NCI-H524 (cell line): ENCODE results near the gene DBR1.

ENCODE experiments used
- DNase-seq, 2 experiments: peaks; one replicate each; lab custom pipeline; 2025; lab: John Stamatoyannopoulos, UW

Gene DBR1

GRCh38 chr3:138174421-138175131 lies at the start of gene DBR1:
Gene DBR1, minus strand, starts transcription at chr3:138174921. Its CDS starts 126 bp downstream, at chr3:138174795.
- peak; percentile 70 to 89 for DNase-seq

DNA sequence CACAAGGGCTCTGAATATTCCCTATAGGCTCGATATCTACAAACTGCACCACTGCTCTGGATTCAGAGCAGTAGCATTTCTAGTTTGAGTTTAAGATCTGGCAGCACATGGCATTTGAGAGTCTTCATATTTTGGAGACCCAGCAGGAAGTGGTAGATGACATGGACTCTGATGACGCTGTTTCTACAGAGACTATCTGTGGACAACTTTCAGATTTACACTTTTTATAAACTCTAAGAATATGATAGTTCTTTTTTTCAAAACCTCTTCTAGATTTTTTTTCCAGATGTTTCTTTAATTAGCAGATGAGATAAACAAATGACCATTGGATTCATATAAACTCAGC lies 48.2 kb upstream of the DBR1 start:
- no peak for DNase-seq

DNA sequence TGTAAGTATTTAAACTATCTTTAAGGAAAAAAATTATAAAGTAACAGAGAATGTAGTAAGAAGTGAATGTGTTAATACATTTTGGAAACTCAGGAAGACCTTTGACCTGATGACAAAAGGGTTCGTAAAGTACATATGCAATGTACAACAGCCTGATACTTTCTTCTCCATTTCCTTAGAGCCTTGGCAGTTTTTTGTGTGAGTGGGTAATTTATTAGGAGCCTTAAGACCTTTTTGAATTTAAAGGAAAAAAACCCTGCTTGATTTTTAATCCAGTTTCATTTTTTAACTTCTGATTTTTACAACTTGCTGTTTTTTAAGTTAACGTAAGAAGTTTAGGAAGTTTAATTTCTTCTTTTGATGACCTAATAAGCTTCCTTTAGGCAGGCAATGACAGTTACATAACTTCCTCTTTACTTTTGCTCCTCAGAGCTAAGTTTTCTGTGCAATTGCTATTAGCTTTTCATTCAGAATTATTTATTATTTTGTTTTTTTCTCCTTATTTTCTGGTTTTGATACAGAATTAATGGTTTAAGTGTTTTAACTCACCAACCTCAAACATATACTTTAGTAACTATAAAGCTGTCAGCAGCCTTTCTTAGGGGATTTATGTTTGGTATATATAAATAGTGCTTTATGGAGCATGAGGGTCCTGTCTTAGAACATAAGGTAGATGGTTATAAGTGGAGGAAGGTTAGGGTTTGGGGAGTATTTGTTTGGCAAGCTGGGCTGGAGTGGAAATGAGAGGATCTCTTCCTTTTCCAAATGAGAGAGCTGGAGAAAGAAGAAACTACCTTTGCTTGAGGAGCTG lies 47.6 kb upstream of the DBR1 start:
- DNase-seq = no peak

GRCh38 chr3:138220788-138221187 lies 46.1 kb upstream of the DBR1 start:
- no peak for DNase-seq

GRCh38 chr3:138220242-138220641 lies 45.5 kb upstream of the DBR1 start:
- DNase-seq = no peak

GRCh38 chr3:138219255-138219654 lies 44.5 kb upstream of the DBR1 start:
- DNase-seq = no peak

GRCh38 chr3:138213398-138214085 lies 38.8 kb upstream of the DBR1 start:
- DNase-seq = no peak

DNA sequence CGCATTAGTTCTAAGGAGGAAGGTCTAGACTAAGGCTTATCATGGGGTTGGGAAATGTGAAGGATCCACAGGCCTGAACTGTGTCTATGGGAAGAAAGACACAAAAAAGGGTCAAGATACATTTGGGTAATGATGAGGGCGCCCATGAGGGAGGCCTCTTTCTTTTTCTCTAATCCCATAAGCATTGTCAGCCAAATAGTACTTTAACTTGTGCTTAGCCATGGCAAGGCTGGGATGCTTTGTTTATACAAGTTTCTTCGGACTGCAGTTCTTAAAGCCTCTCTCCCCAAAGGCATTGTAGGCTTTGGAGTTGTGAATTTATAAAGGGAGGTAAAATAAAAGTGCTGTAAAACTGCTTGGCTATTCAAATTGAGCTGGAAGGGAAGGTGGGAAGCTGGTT lies 35.8 kb upstream of the DBR1 start:
- DNase-seq = no peak

DNA sequence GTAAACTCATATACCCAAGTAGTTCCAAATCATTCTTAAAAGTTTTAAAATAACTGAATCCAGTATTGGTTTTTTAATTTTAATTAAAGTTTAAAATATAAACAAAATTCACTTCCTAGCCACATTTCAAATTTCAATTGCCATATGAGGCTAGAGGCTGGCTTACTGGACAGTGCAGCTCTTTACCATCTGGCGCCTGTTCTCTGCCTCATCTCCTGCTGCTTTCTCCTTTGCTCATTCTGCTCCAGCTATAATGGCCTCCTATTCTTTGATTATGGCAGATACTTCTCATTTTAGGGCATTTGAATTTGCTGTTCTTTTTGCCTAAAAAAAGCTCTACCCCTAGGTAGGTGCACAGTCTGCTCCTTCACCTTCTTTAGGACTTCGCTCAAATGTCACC lies 31.5 kb upstream of the DBR1 start:
- DNase-seq = peak; percentile 17 to 48

DNA sequence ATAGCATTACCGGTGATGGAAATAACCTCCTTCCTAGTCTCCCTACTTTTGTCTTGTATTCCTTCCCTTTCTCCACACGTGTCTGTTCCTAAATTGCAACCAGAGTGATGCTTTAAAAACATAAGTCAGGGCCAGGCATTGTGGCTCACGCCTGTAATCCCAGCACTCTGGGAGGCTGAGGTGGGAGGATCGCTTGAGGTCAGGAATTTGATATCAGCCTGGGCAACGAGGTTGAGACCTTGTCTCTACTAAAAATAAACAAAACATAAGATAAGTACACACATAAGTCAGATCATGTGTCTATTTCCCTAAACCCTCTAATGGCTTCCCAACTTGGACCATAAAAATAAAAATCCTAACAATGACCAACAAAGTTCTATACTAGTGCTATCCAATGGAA lies 30.8 kb upstream of the DBR1 start:
- DNase-seq = no peak

- DNase-seq = peak in 1 of 2 experiments; percentile 31
These were observed 29.2 kb upstream of the DBR1 start for GRCh38 chr3:138203938-138204337.

GRCh38 chr3:138202945-138203701 lies 28.4 kb upstream of the DBR1 start:
- no peak for DNase-seq

- DNase-seq = no peak
These were observed 25.7 kb upstream of the DBR1 start for GRCh38 chr3:138200424-138200823.

- DNase-seq = no peak
These were observed 25.1 kb upstream of the DBR1 start for GRCh38 chr3:138199851-138200250.

- no peak for DNase-seq
These were observed 22.8 kb upstream of the DBR1 start for GRCh38 chr3:138197524-138197923.

GRCh38 chr3:138197058-138197457 lies 22.3 kb upstream of the DBR1 start:
- no peak for DNase-seq

DNA sequence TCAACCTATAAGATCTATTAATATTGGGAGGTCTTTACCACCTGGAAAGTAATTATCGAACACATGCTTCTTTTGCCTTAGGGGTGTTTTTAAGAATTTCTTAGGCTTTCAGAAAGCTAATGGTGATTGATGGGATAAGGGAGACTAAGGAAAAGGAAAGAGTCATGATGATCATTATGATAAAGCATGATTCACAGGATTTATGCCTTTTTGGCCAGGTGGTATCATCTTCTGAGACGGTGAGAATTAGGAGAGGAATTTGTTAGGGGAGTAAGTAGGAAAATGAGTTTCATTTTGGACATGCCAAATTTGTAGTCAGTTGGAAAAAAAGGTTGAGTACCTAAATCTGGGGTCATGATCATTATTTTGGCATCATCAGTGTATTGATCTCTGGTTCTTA lies 21.3 kb upstream of the DBR1 start:
- DNase-seq = no peak

GRCh38 chr3:138195481-138195880 lies 20.8 kb upstream of the DBR1 start:
- DNase-seq = peak; percentile 17 to 84

GRCh38 chr3:138188013-138188730 lies 13.5 kb upstream of the DBR1 start:
- DNase-seq = no peak

DNA sequence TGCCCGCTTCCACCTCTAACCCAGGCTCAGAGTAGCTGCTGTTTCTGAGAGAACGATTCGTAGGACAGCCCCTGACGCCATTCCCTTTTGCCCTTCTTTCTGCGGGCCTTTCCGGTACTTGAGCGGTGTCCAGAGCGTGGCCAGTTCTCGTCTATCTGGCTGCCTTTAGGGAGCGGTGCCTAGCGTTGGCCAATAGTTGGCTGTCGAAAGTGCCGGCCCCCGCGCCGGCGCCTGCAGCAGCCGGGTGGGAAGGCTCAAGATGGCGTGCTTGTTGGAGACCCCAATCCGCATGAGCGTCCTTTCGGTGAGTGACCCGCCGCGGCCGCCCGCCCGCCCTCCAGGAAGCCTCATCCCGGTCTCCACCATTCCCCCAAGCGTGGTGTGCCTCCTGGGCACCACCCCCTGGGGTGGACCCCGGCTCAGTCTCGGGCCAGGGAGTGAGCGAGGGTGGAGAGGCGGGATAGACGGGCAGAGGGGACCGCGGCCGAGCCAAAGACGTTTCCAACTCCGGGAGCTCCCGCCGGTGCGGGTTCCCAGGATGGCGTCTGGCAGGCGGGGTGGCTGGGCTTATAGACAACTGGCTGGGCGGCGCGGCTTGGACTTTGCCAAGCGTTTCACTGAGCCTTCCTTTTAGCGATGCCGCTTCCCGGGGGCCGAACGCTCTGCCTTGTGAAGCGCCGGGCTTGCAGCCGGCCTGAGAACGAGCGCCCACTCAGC lies 12.7 kb upstream of the DBR1 start, which contains the start of gene ARMC8:
TSS of gene ARMC8 (plus strand) at position 6 of the 717 bp plus-strand sequence. CDS start at position 260, 254 bp downstream.
- peak; percentile 79 to 86 for DNase-seq
